CD14-positive monocyte (primary cell): Measurements from ENCODE around the gene SS18. TPM values are rescaled to one million over a fixed set of nuclear protein-coding genes. Genes with fewer than 3 reads are reported as not detected.

Experiments used
- DNase-seq, 3 donors: peaks; one replicate each; pipeline ENCODE4 v3.0.0-alpha.2; 2011 to 2022
- H2AFZ ChIP-seq: 2 replicates; pipeline ENCODE4 v1.6.0; 2012; ENCODE audit warnings: mild to moderate bottlenecking, low read depth, low read length, inconsistent platforms; ENCODE audit not compliant: insufficient read depth, poor library complexity, severe bottlenecking
- H3K27ac ChIP-seq, 2 donors: 1 replicate in 1 of 2; 2 replicates in 1 of 2; pipeline ENCODE4 v1.5.1; 2012 to 2013; ENCODE audit warnings: low read length in 2 of 2, control low read depth in 1 of 2, inconsistent platforms in 1 of 2, low read depth in 1 of 2, mild to moderate bottlenecking in 1 of 2
- H3K27me3 ChIP-seq, 2 donors: one replicate each; pipeline versions ENCODE4 v1.6.0 to v1.6.1; 2011 to 2013; ENCODE audit warnings: low read length in 2 of 2; ENCODE audit not compliant: control insufficient read depth in 2 of 2, insufficient read depth in 2 of 2
- H3K36me3 ChIP-seq, 2 donors: replicated peaks in 1 of 2; 1 replicate in 1 of 2; 2 replicates in 1 of 2; pipeline versions ENCODE4 v1.5.1 to v1.6.1; 2012 to 2013; ENCODE audit warnings: low read length in 2 of 2, control low read depth in 1 of 2, inconsistent platforms in 1 of 2, mild to moderate bottlenecking in 1 of 2; ENCODE audit not compliant: insufficient read depth in 2 of 2, control insufficient read depth in 1 of 2
- H3K4me1 ChIP-seq, 2 donors: 1 replicate in 1 of 2; 2 replicates in 1 of 2; pipeline versions ENCODE4 v1.5.1 to v1.6.1; 2012 to 2013; ENCODE audit warnings: low read length in 2 of 2, control low read depth in 1 of 2, inconsistent platforms in 1 of 2, mild to moderate bottlenecking in 1 of 2, moderate library complexity in 1 of 2; ENCODE audit not compliant: insufficient read depth in 2 of 2, control insufficient read depth in 1 of 2
- H3K4me2 ChIP-seq: replicated peaks from 2 replicates; pipeline ENCODE3; 2012; ENCODE audit warnings: low read length, moderate library complexity, mild to moderate bottlenecking; ENCODE audit not compliant: poor library complexity, severe bottlenecking; ENCODE audit errors: extremely low read depth
- H3K4me3 ChIP-seq, 3 experiments: fragments of 200-600 bp in 1 of 3; sonication (generic) in 1 of 3; replicated peaks in 1 of 3; 1 replicate in 2 of 3; 2 replicates in 1 of 3; pipeline ENCODE4 v1.5.1; 2011 to 2013; ENCODE audit warnings: low read length in 3 of 3, mild to moderate bottlenecking in 3 of 3, control low read depth in 2 of 3, low read depth in 2 of 3, inconsistent platforms in 1 of 3, moderate library complexity in 1 of 3
- H3K79me2 ChIP-seq: 2 replicates; pipeline ENCODE4 v1.6.0; 2012; ENCODE audit warnings: mild to moderate bottlenecking, control low read depth, inconsistent platforms, low read length, moderate library complexity; ENCODE audit not compliant: insufficient read depth
- H3K9ac ChIP-seq: 2 replicates; pipeline ENCODE4 v1.6.0; 2017; ENCODE audit warnings: low read length, mild to moderate bottlenecking; ENCODE audit not compliant: insufficient read depth, poor library complexity, severe bottlenecking
- H3K9me3 ChIP-seq, 2 donors: replicated peaks in 1 of 2; 1 replicate in 1 of 2; 2 replicates in 1 of 2; pipeline versions ENCODE4 v1.5.1 to v1.6.1; 2012 to 2013; ENCODE audit warnings: low read length in 2 of 2, control low read depth in 1 of 2; ENCODE audit not compliant: control insufficient read depth in 1 of 2, insufficient read depth in 1 of 2
- H4K20me1 ChIP-seq: 2 replicates; pipeline ENCODE4 v1.6.0; 2012; ENCODE audit warnings: mild to moderate bottlenecking, low read length, control low read depth, moderate library complexity; ENCODE audit not compliant: insufficient read depth
- H3K27ac Mint-ChIP-seq, 7 donors: one replicate each; pipeline ENCODE4 v1.8.0; 2020; ENCODE audit warnings: mild to moderate bottlenecking in 7 of 7, mixed read lengths in 7 of 7, moderate library complexity in 6 of 7, inconsistent platforms in 2 of 7
- H3K27me3 Mint-ChIP-seq, 3 donors: one replicate each; pipeline ENCODE4 v1.8.0; 2021 to 2022; ENCODE audit warnings: low read depth in 3 of 3, mild to moderate bottlenecking in 3 of 3, mixed read lengths in 3 of 3, moderate library complexity in 3 of 3, inconsistent platforms in 1 of 3
- H3K36me3 Mint-ChIP-seq, 2 donors: one replicate each; pipeline ENCODE4 v1.8.0; 2020; ENCODE audit warnings: mixed read lengths in 2 of 2, inconsistent platforms in 1 of 2, mild to moderate bottlenecking in 1 of 2
- H3K4me1 Mint-ChIP-seq: one replicate; pipeline ENCODE4 v1.8.0; 2020; ENCODE audit warnings: mild to moderate bottlenecking, mixed read lengths
- H3K4me3 Mint-ChIP-seq, 2 donors: one replicate each; pipeline ENCODE4 v1.8.0; 2020; ENCODE audit warnings: mild to moderate bottlenecking in 2 of 2, mixed read lengths in 2 of 2, moderate library complexity in 1 of 2
- H3K9me3 Mint-ChIP-seq, 7 donors: one replicate each; pipeline ENCODE4 v1.8.0; 2020 to 2022; ENCODE audit warnings: mixed read lengths in 7 of 7, mild to moderate bottlenecking in 6 of 7, moderate library complexity in 6 of 7, inconsistent platforms in 2 of 7
- WGBS: methylation state at CpG from one replicate; pipeline ENCODE4 v1.1.5; 2013; ENCODE audit warnings: missing lambda C conversion rate; ENCODE audit not compliant: insufficient coverage; 5-methylcytosine and 5-hydroxymethylcytosine counted together
- intact Hi-C, 2 donors: fragments of 100-400 bp; cut with micrococcal nuclease; formaldehyde crosslinking; loops; one replicate each; pipeline versions ENCODE4 v1.15.0 to v1.15.1; 2023
- polyA plus RNA-seq, 3 donors: library from polyadenylated mRNA; depleted of rRNA in 1 of 3; unstranded in 2 of 3; stranded (reverse) in 1 of 3; fragments of 300-500 nt in 2 of 3; fragments of >200 nt in 1 of 3; fragmentation: Illumina TruSeq in 2 of 3; gene quantifications; 1 replicate in 2 of 3; 2 replicates in 1 of 3; pipeline ENCODE4 v1.2.3, GENCODE V29; 2012 to 2021
- TF ChIP-seq, protein P1 (sequence below): fragments of 200-600 bp; IDR thresholded peaks from one replicate; pipeline ENCODE4 v1.8.0; 2022; ENCODE audit warnings: antibody characterized with exemption, mild to moderate bottlenecking

SS18 gene
- polyA plus RNA-seq, 3 donors = 23.0 to 50.5 (median 36.3) TPM

GRCh38 chr18:26057344-26057773, 33.1 kb downstream of the SS18 start:
- Histone ChIP-seq H3K4me1 (no peaks in the 10 kb centered on the region), H3K36me3 (peaks cover 52 to 78% of the 10 kb centered on the region in 2 donors), H3K9ac (no peak overlapping the region), H2AFZ (no peak overlapping the region), H3K4me2 (no peak overlapping the region), H4K20me1 (peaks cover 10% of the 10 kb centered on the region), H3K79me2 (peaks cover 4% of the 10 kb centered on the region), H3K9me3 (no peaks in the 10 kb centered on the region), H3K27ac (no peak overlapping the region), H3K4me3 (no peak overlapping the region), H3K27me3 (no peaks in the 10 kb centered on the region)
- H3K4me3 Mint-ChIP-seq = no peak overlapping the region
- DNase-seq = no peak
- H3K4me1 Mint-ChIP-seq = no peaks in the 10 kb centered on the region
- H3K27ac Mint-ChIP-seq = peak overlapping the region in 2 of 7 donors; percentile 70 to 86
- TF ChIP-seq, protein P1, sequence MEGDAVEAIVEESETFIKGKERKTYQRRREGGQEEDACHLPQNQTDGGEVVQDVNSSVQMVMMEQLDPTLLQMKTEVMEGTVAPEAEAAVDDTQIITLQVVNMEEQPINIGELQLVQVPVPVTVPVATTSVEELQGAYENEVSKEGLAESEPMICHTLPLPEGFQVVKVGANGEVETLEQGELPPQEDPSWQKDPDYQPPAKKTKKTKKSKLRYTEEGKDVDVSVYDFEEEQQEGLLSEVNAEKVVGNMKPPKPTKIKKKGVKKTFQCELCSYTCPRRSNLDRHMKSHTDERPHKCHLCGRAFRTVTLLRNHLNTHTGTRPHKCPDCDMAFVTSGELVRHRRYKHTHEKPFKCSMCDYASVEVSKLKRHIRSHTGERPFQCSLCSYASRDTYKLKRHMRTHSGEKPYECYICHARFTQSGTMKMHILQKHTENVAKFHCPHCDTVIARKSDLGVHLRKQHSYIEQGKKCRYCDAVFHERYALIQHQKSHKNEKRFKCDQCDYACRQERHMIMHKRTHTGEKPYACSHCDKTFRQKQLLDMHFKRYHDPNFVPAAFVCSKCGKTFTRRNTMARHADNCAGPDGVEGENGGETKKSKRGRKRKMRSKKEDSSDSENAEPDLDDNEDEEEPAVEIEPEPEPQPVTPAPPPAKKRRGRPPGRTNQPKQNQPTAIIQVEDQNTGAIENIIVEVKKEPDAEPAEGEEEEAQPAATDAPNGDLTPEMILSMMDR = no peak
- H3K36me3 Mint-ChIP-seq = peaks cover 55 to 68% of the 10 kb centered on the region in 2 donors
- intact Hi-C loops = no loop called here
- H3K9me3 Mint-ChIP-seq = no peaks in the 10 kb centered on the region
- WGBS = 100% methylated on average over 1 of the region's 7 CpGs
- H3K27me3 Mint-ChIP-seq = no peaks in the 10 kb centered on the region

- intact Hi-C loops = no loop called here
- H3K36me3 ChIP-seq = peaks cover 56 to 82% of the 10 kb centered on the region in 2 donors
- no CpG with 5 or more reads among the region's 1 CpG for WGBS
Observed at GRCh38 chr18:26056291-26056690, 34.1 kb downstream of the SS18 start.

More at GRCh38 chr18:26056291-26056690, 34.1 kb downstream of the SS18 start:
- DNase-seq = no peak
- TF ChIP-seq, protein P1 = no peak
- Mint-ChIP-seq H3K27ac (peak overlapping the region in 2 of 7 donors; percentile 6 to 7), H3K36me3 (peaks cover 55 to 64% of the 10 kb centered on the region in 2 donors), H3K27me3 (no peaks in the 10 kb centered on the region), H3K4me1 (no peaks in the 10 kb centered on the region), H3K9me3 (no peaks in the 10 kb centered on the region), H3K4me3 (no peak overlapping the region)
- H3K4me3 ChIP-seq = no peak overlapping the region
- H3K4me1 ChIP-seq = no peaks in the 10 kb centered on the region
- H3K9me3 ChIP-seq = no peaks in the 10 kb centered on the region
- H3K79me2 ChIP-seq = peaks cover 4% of the 10 kb centered on the region
- no peak overlapping the region for H3K9ac ChIP-seq
- H2AFZ ChIP-seq = no peak overlapping the region
- H3K27me3 ChIP-seq = no peaks in the 10 kb centered on the region
- peaks cover 10% of the 10 kb centered on the region for H4K20me1 ChIP-seq
- H3K4me2 ChIP-seq = no peak overlapping the region
- no peak overlapping the region for H3K27ac ChIP-seq
